HEK293T (cell line): Measurements from ENCODE around the gene EIF4G1.

Experiments
- ARNT ChIP-seq: fragments of 450-650 bp; IDR thresholded peaks from 2 replicates; pipeline ENCODE4 v1.6.1; 2017; ENCODE audit warnings: mild to moderate bottlenecking
- BHLHE40 ChIP-seq: fragments of 450-650 bp; IDR thresholded peaks from 2 replicates; pipeline ENCODE4 v1.6.1; 2016; ENCODE audit warnings: mild to moderate bottlenecking, moderate library complexity, borderline replicate concordance
- ELF4 ChIP-seq: fragments of 450-650 bp; IDR thresholded peaks from 2 replicates; pipeline ENCODE4 v1.6.1; 2017; ENCODE audit warnings: antibody characterized with exemption
- FOXA1 ChIP-seq: fragments of 450-650 bp; IDR thresholded peaks from 2 replicates; pipeline ENCODE4 v1.6.1; 2016; ENCODE audit warnings: mild to moderate bottlenecking
- FOXK2 ChIP-seq: fragments of 450-650 bp; IDR thresholded peaks from 2 replicates; pipeline ENCODE4 v1.6.1; 2016; ENCODE audit warnings: mild to moderate bottlenecking
- FOXM1 ChIP-seq: fragments of 450-650 bp; IDR thresholded peaks from 2 replicates; pipeline ENCODE4 v1.6.1; 2017; ENCODE audit warnings: mild to moderate bottlenecking, borderline replicate concordance
- LEF1 ChIP-seq: fragments of 450-650 bp; IDR thresholded peaks from 2 replicates; pipeline ENCODE4 v1.6.1; 2017; ENCODE audit warnings: mild to moderate bottlenecking, borderline replicate concordance
- NFRKB ChIP-seq: fragments of 450-650 bp; IDR thresholded peaks from 2 replicates; pipeline ENCODE4 v1.6.1; 2016; ENCODE audit warnings: mild to moderate bottlenecking, moderate library complexity
- SP1 ChIP-seq: fragments of 450-650 bp; IDR thresholded peaks from 2 replicates; pipeline ENCODE4 v1.6.1; 2017
- SUZ12 ChIP-seq: fragments of 450-650 bp; IDR thresholded peaks from 2 replicates; pipeline ENCODE4 v1.6.1; 2016; ENCODE audit warnings: mild to moderate bottlenecking
- TARDBP ChIP-seq: fragments of 450-650 bp; IDR thresholded peaks from 2 replicates; pipeline ENCODE4 v1.6.1; 2016
- TF ChIP-seq, protein P1 (sequence below): fragments of 450-650 bp; IDR thresholded peaks from 2 replicates; pipeline ENCODE4 v1.6.1; 2016

GRCh38 chr3:184315543-184315867, 1.1 kb downstream of the EIF4G1 start:
- no peak for TF ChIP-seq BHLHE40
- no peak for TF ChIP-seq ARNT
- TF ChIP-seq NFRKB, result no peak
- no peak for TF ChIP-seq TARDBP
- TF ChIP-seq, protein P1, sequence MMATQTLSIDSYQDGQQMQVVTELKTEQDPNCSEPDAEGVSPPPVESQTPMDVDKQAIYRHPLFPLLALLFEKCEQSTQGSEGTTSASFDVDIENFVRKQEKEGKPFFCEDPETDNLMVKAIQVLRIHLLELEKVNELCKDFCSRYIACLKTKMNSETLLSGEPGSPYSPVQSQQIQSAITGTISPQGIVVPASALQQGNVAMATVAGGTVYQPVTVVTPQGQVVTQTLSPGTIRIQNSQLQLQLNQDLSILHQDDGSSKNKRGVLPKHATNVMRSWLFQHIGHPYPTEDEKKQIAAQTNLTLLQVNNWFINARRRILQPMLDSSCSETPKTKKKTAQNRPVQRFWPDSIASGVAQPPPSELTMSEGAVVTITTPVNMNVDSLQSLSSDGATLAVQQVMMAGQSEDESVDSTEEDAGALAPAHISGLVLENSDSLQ, result no peak
- no peak for TF ChIP-seq FOXK2
- no peak for TF ChIP-seq FOXM1
- TF ChIP-seq SUZ12, result no peak
- TF ChIP-seq SP1, result no peak
- no peak for TF ChIP-seq FOXA1
- TF ChIP-seq ELF4, result no peak
- no peak for TF ChIP-seq LEF1
